PC-9 (cell line): ENCODE data around the gene CACNA1B. TPM values are rescaled to one million over a fixed set of nuclear protein-coding genes. Genes with fewer than 3 reads are reported as not detected.

Experiments
- BruUV-seq: library from RNA; stranded (reverse); fragments of 400-500 nt; replicated peaks from 2 replicates; lab custom pipeline; 2021; lab: Mats Ljungman, UMichigan
- CTCF ChIA-PET: fragments of 300-600 bp; sonication (Branson Sonifier 250); formaldehyde crosslinking; loops from one replicate; lab custom pipeline; 2022; ENCODE audit warnings: antibody characterized with exemption; lab: Charles Lee
- POLR2A ChIA-PET: fragments of 300-600 bp; sonication (Branson Sonifier 250); formaldehyde crosslinking; loops from one replicate; lab custom pipeline; 2022; ENCODE audit warnings: antibody characterized with exemption; ENCODE audit not compliant: unreplicated experiment; lab: Charles Lee
- DNase-seq, 2 experiments: peaks; one replicate each; pipeline versions ENCODE4 v3.0.0 to v3.0.0-alpha.2; 2015 to 2022; ENCODE audit warnings: mixed read lengths in 1 of 2
- H2AFZ ChIP-seq: fragments of 200-600 bp; sonication (generic); 2 replicates; pipeline ENCODE4 v1.8.1; 2017; ENCODE audit warnings: antibody characterized with exemption
- H3F3A ChIP-seq: fragments of 200-600 bp; sonication (generic); 2 replicates; pipeline ENCODE4 v1.8.1; 2017; ENCODE audit warnings: antibody characterized with exemption, mild to moderate bottlenecking, low read depth; ENCODE audit not compliant: insufficient read depth
- H3K27ac ChIP-seq: fragments of 200-600 bp; sonication (generic); 2 replicates; pipeline ENCODE4 v1.6.1; 2016; ENCODE audit warnings: mixed run types
- H3K27me3 ChIP-seq: fragments of 200-600 bp; sonication (generic); 2 replicates; pipeline ENCODE4 v1.6.1; 2016; ENCODE audit warnings: low read depth, mixed run types; ENCODE audit not compliant: insufficient read depth
- H3K36me3 ChIP-seq: fragments of 200-600 bp; sonication (generic); 2 replicates; pipeline ENCODE4 v1.6.1; 2016; ENCODE audit warnings: low read depth, mixed run types
- H3K4me1 ChIP-seq: fragments of 200-600 bp; sonication (generic); replicated peaks from 2 replicates; pipeline ENCODE4 v1.6.1; 2016; ENCODE audit warnings: mixed run types; ENCODE audit not compliant: insufficient read depth
- H3K4me2 ChIP-seq: fragments of 200-600 bp; sonication (generic); 2 replicates; pipeline ENCODE4 v1.6.1; 2017; ENCODE audit warnings: mixed run types
- H3K4me3 ChIP-seq: fragments of 200-600 bp; sonication (generic); 2 replicates; pipeline ENCODE4 v1.6.1; 2016; ENCODE audit warnings: mixed run types
- H3K79me2 ChIP-seq: fragments of 200-600 bp; sonication (generic); 2 replicates; pipeline ENCODE4 v1.6.1; 2017; ENCODE audit warnings: low read depth, mixed run types
- H3K9me2 ChIP-seq: fragments of 200-600 bp; sonication (generic); 2 replicates; pipeline ENCODE4 v1.8.1; 2017; ENCODE audit warnings: mild to moderate bottlenecking; ENCODE audit not compliant: insufficient read depth
- H3K9me3 ChIP-seq: fragments of 200-600 bp; sonication (generic); 2 replicates; pipeline ENCODE4 v1.8.1; 2016; ENCODE audit warnings: low read depth; ENCODE audit not compliant: insufficient read depth
- H4K20me1 ChIP-seq: fragments of 200-600 bp; sonication (generic); 2 replicates; pipeline ENCODE4 v1.8.1; 2017; ENCODE audit not compliant: insufficient read depth
- EZH2 ChIP-seq: fragments of 200-600 bp; sonication (generic); IDR thresholded peaks from 2 replicates; pipeline ENCODE4 v1.8.0; 2017; ENCODE audit warnings: antibody characterized with exemption, low read depth
- intact Hi-C: fragments of 100-400 bp; cut with micrococcal nuclease; formaldehyde crosslinking; loops from one replicate; pipeline ENCODE4 v1.10.0; 2022; ENCODE audit not compliant: unreplicated experiment
- total RNA-seq: library from RNA; stranded (reverse); gene quantifications from 2 replicates; pipeline ENCODE4 v1.2.3, GENCODE V29; 2021
- TF ChIP-seq, protein P1 (sequence below): fragments of 200-600 bp; sonication (generic); conservative IDR thresholded peaks from 2 replicates; pipeline ENCODE4 v1.6.1; 2017; ENCODE audit warnings: mixed run types, antibody characterized with exemption, mild to moderate bottlenecking, moderate library complexity

Gene CACNA1B
- total RNA-seq, 1 experiment from 2014 or later: not detected

DNA sequence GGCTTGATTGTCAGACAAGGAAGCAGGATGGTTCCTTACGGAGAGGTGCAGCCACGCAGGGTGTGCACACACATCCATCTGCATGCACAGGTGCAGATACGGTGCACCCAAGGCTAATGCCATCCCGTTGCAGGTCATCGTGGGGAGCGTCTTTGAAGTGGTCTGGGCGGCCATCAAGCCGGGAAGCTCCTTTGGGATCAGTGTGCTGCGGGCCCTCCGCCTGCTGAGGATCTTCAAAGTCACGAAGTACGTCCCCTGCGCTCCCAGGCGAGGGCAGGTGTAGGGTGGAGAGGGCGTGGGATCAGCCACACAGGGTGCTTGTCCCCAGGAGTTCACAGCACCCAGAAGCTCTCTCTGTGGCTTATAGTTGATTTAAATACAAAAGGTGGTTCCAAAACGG, 106.4 kb downstream of the CACNA1B start:
- no peaks in the 10 kb centered on the region for H3K79me2 ChIP-seq
- H3F3A ChIP-seq: no peaks in the 10 kb centered on the region
- H3K36me3 ChIP-seq: no peaks in the 10 kb centered on the region
- no peaks in the 10 kb centered on the region for H4K20me1 ChIP-seq
- no peak overlapping the region for H3K4me3 ChIP-seq
- H3K4me2 ChIP-seq: no peak overlapping the region
- intact Hi-C loops: no loop called here
- TF ChIP-seq EZH2: no peak
- TF ChIP-seq, protein P1, sequence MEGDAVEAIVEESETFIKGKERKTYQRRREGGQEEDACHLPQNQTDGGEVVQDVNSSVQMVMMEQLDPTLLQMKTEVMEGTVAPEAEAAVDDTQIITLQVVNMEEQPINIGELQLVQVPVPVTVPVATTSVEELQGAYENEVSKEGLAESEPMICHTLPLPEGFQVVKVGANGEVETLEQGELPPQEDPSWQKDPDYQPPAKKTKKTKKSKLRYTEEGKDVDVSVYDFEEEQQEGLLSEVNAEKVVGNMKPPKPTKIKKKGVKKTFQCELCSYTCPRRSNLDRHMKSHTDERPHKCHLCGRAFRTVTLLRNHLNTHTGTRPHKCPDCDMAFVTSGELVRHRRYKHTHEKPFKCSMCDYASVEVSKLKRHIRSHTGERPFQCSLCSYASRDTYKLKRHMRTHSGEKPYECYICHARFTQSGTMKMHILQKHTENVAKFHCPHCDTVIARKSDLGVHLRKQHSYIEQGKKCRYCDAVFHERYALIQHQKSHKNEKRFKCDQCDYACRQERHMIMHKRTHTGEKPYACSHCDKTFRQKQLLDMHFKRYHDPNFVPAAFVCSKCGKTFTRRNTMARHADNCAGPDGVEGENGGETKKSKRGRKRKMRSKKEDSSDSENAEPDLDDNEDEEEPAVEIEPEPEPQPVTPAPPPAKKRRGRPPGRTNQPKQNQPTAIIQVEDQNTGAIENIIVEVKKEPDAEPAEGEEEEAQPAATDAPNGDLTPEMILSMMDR: no peak
- no peak overlapping the region for H2AFZ ChIP-seq
- POLR2A ChIA-PET: no interaction called here
- H3K9me3 ChIP-seq: no peaks in the 10 kb centered on the region
- CTCF ChIA-PET: interaction anchor here (0.6 to 0.7 kb wide), 2 partner anchors 340 to 953 kb away, joined by 4 to 19 read pairs; no protein-coding TSS in a partner anchor
- peaks cover 49% of the 10 kb centered on the region for H3K27me3 ChIP-seq
- no peaks in the 10 kb centered on the region for H3K4me1 ChIP-seq
- no peaks in the 10 kb centered on the region for H3K9me2 ChIP-seq
- H3K27ac ChIP-seq: no peak overlapping the region
- DNase-seq: no peak
- BruUV-seq: no TSS peak

DNA sequence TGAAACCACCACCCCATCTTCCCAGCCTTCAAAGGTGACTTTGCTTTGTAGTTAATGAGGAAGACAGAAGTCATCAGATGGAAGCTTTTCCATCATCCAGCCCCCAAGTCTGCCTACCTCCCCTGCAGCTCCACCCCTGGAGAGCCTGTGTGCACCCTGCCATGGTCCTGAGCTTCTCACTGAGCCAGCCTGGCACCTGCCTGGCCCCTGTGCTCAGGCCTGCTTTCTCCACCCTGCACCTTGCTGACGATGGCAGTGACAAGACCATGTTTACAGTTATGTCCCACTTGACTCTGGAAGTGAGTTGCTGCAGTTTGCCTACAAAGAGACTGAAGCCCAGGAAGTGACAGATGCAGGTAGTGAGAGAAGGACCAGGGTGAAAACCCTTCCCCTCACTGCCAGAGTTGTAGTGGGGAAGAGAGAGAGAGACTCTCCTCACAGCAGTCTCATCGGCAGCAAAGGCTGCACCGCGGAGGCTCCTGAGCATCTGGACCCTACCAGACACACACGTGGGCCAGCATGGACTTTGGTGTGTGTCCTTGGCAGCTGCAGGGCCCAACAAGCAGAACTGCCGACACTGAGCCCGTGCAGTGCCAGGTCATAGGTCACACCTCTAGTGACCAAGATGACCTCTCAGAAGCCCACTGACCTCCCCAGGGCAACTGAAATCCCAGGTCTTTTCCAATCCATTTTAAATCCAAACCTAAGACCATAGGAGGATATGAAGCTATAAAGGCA, 107.1 kb downstream of the CACNA1B start:
- H3K4me1 ChIP-seq: no peaks in the 10 kb centered on the region
- intact Hi-C loops: no loop called here
- H3K9me3 ChIP-seq: no peaks in the 10 kb centered on the region
- H3K79me2 ChIP-seq: no peaks in the 10 kb centered on the region
- no peaks in the 10 kb centered on the region for H4K20me1 ChIP-seq
- no peaks in the 10 kb centered on the region for H3K9me2 ChIP-seq
- no peak overlapping the region for H3K4me2 ChIP-seq
- H3K27ac ChIP-seq: no peak overlapping the region
- ChIA-PET POLR2A (no interaction called here), CTCF (no interaction called here)
- DNase-seq: no peak
- TF ChIP-seq, protein P1: no peak
- TF ChIP-seq EZH2: no peak
- no peaks in the 10 kb centered on the region for H3F3A ChIP-seq
- no peak overlapping the region for H2AFZ ChIP-seq
- no peak overlapping the region for H3K4me3 ChIP-seq
- peaks cover 51% of the 10 kb centered on the region for H3K27me3 ChIP-seq
- no peaks in the 10 kb centered on the region for H3K36me3 ChIP-seq
- BruUV-seq: no TSS peak

DNA sequence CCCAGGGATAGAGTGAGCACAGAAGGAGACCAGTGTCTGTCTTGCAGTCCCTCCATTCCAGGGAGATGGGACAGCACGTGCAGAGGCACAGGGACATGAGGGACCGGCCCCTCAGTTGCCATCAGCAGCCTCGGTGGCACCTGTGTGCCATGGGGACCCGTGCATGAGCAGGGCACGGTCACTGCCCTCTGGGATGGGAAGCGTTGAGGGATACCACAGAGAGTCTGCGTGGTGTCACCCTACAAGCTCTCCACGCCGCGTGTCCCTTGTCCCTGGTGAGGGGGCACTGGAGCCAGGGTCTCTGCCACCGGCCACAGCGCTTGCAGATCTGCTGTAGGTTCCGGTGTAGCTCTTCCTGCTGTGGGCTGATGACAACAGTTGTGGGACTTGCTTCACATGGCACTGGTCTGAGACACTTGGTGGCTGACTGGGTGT, 108.1 kb downstream of the CACNA1B start:
- H3K4me3 ChIP-seq: no peak overlapping the region
- no peaks in the 10 kb centered on the region for H3K79me2 ChIP-seq
- POLR2A ChIA-PET: no interaction called here
- no peaks in the 10 kb centered on the region for H3K4me1 ChIP-seq
- intact Hi-C loops: no loop called here
- BruUV-seq: no TSS peak
- H3F3A ChIP-seq: no peaks in the 10 kb centered on the region
- TF ChIP-seq, protein P1: no peak
- no peak for TF ChIP-seq EZH2
- H3K9me2 ChIP-seq: no peaks in the 10 kb centered on the region
- no peaks in the 10 kb centered on the region for H3K36me3 ChIP-seq
- CTCF ChIA-PET: no interaction called here
- no peak overlapping the region for H2AFZ ChIP-seq
- peaks cover 59% of the 10 kb centered on the region for H3K27me3 ChIP-seq
- H3K4me2 ChIP-seq: no peak overlapping the region
- DNase-seq: no peak
- no peak overlapping the region for H3K27ac ChIP-seq
- H3K9me3 ChIP-seq: no peaks in the 10 kb centered on the region
- H4K20me1 ChIP-seq: no peaks in the 10 kb centered on the region
